Measurements from ENCODE around the gene TSPAN14.

Gene TSPAN14

GRCh38 chr10:80489371-80490112 is 35.4 kb downstream of the TSPAN14 start:
- no peak for DNase-seq

- no peak for DNase-seq
Measured at GRCh38 chr10:80491251-80492102, 37.4 kb downstream of the TSPAN14 start.

GRCh38 chr10:80492848-80493521 is 38.9 kb downstream of the TSPAN14 start:
- DNase-seq = no peak

- no peak for DNase-seq
Measured at GRCh38 chr10:80493522-80494051, 39.5 kb downstream of the TSPAN14 start.

GRCh38 chr10:80496555-80497172 is 42.6 kb downstream of the TSPAN14 start:
- no peak for DNase-seq

- no peak for DNase-seq
Measured at GRCh38 chr10:80497187-80498077, 43.3 kb downstream of the TSPAN14 start.

GRCh38 chr10:80498078-80498832 is 44.1 kb downstream of the TSPAN14 start:
- DNase-seq = no peak

GRCh38 chr10:80498833-80499741 is 45.0 kb downstream of the TSPAN14 start:
- DNase-seq = peak in 1 of 4 experiments; percentile 30

GRCh38 chr10:80500572-80501380 is 46.7 kb downstream of the TSPAN14 start:
- peak in 1 of 4 experiments; percentile 24 for DNase-seq

- no peak for DNase-seq
Measured at GRCh38 chr10:80501381-80501912, 47.3 kb downstream of the TSPAN14 start.

GRCh38 chr10:80501913-80502521 is 47.9 kb downstream of the TSPAN14 start:
- DNase-seq = no peak

GRCh38 chr10:80502621-80503583 is 48.8 kb downstream of the TSPAN14 start:
- DNase-seq = no peak

- DNase-seq = no peak
Measured at GRCh38 chr10:80503584-80504157, 49.6 kb downstream of the TSPAN14 start.

- no peak for DNase-seq
Measured at GRCh38 chr10:80504158-80504811, 50.2 kb downstream of the TSPAN14 start.

GRCh38 chr10:80504897-80505465 is 50.9 kb downstream of the TSPAN14 start:
- no peak for DNase-seq

- DNase-seq = no peak
Measured at GRCh38 chr10:80506189-80506575, 52.1 kb downstream of the TSPAN14 start.
